Hepatic stellate cell (primary cell): ENCODE data around the gene LINC01488.

ENCODE experiments used
- DNase-seq: peaks from one replicate; pipeline ENCODE4 v3.0.0; 2011; ENCODE audit warnings: low spot score

Gene LINC01488

GRCh38 chr11:69463995-69464960 is 17.2 kb upstream of the LINC01488 start:
- DNase-seq, result no peak

- no peak for DNase-seq
These were observed 16.0 kb upstream of the LINC01488 start for GRCh38 chr11:69465236-69466000.

- no peak for DNase-seq
These were observed 15.4 kb upstream of the LINC01488 start for GRCh38 chr11:69466039-69466438.

GRCh38 chr11:69467196-69467595 is 14.3 kb upstream of the LINC01488 start:
- no peak for DNase-seq

GRCh38 chr11:69467646-69468045 is 13.8 kb upstream of the LINC01488 start:
- DNase-seq, result no peak

GRCh38 chr11:69468221-69468620 is 13.2 kb upstream of the LINC01488 start:
- DNase-seq, result no peak

GRCh38 chr11:69468911-69469885 is 12.3 kb upstream of the LINC01488 start:
- no peak for DNase-seq

GRCh38 chr11:69470301-69470700 is 11.2 kb upstream of the LINC01488 start:
- DNase-seq, result no peak

- no peak for DNase-seq
These were observed 10.4 kb upstream of the LINC01488 start for GRCh38 chr11:69470793-69471728.

GRCh38 chr11:69471729-69472540 is 9.5 kb upstream of the LINC01488 start:
- no peak for DNase-seq

GRCh38 chr11:69472541-69473275 is 8.8 kb upstream of the LINC01488 start:
- no peak for DNase-seq

GRCh38 chr11:69473276-69473845 is 8.1 kb upstream of the LINC01488 start:
- DNase-seq, result no peak

- DNase-seq, result no peak
These were observed 6.7 kb upstream of the LINC01488 start for GRCh38 chr11:69474736-69475135.

- DNase-seq, result no peak
These were observed 6.2 kb upstream of the LINC01488 start for GRCh38 chr11:69475141-69475865.

GRCh38 chr11:69475866-69476471 is 5.5 kb upstream of the LINC01488 start:
- no peak for DNase-seq

GRCh38 chr11:69476509-69476961 is 4.9 kb upstream of the LINC01488 start:
- no peak for DNase-seq

- DNase-seq, result no peak
These were observed 4.4 kb upstream of the LINC01488 start for GRCh38 chr11:69477086-69477485.
